Measurements from ENCODE around the gene SRPX. TPM values are rescaled to one million over a fixed set of nuclear protein-coding genes. Genes with fewer than 3 reads are reported as not detected.

SRPX gene
- total and polyA plus RNA-seq, 2 of the 13 experiments (the other 11 are each of a cell fraction or from before 2014, with no cell fraction given), result 0.30 TPM; not detected in 1

GRCh38 chrX:38206542-38206941 lies 14.1 kb downstream of the SRPX start:
- no peaks in the 10 kb centered on the region for H3K4me1 ChIP-seq (ENCODE audit: insufficient read depth, low read length)
- no TSS peak for BruUV-seq (replicated peaks)
- FAIRE-seq (no peak), DNase-seq (ENCODE audit: low spot score) (no peak), ATAC-seq (no peak)
- intact Hi-C loops (cut with micrococcal nuclease; ENCODE audit: unreplicated experiment), result no loop called here
- no peaks in the 10 kb centered on the region for H3K79me2 ChIP-seq (ENCODE audit: insufficient read depth, low read length)
- in situ Hi-C loops (cut with HindIII; ENCODE audit: extremely low pct_ligation_motif_present, low pct_unique_long_range_greater_than_20kb), result no loop called here
- no peaks in the 10 kb centered on the region for H3K9me3 ChIP-seq (ENCODE audit: low read length)
- ChIA-PET CTCF (ENCODE audit: low intra/inter-chr PET ratio, low total read pairs) (no interaction called here), POLR2A (no interaction called here)
- H3K27ac ChIP-seq (ENCODE audit: extremely low read length, insufficient read depth, low read length), result no peak overlapping the region
- TF ChIP-seq SALL2 (CRISPR knock-in tag; IDR thresholded peaks at IDR 0.05) (no peak), ZBTB46 (CRISPR knock-in tag; IDR thresholded peaks at IDR 0.05; ENCODE audit: borderline replicate concordance) (no peak), ZNF598 (CRISPR knock-in tag; IDR thresholded peaks at IDR 0.05; ENCODE audit: borderline replicate concordance) (no peak), FOXC1 (CRISPR knock-in tag; IDR thresholded peaks at IDR 0.05; ENCODE audit: borderline replicate concordance) (no peak), ZSCAN9 (CRISPR knock-in tag; IDR thresholded peaks at IDR 0.05; ENCODE audit: borderline replicate concordance) (no peak), ZSCAN29 (CRISPR knock-in tag; conservative IDR thresholded peaks at IDR 0.05) (no peak), ZNF136 (CRISPR knock-in tag; IDR thresholded peaks at IDR 0.05; ENCODE audit: low read depth) (no peak), ZNF292 (CRISPR knock-in tag; IDR thresholded peaks at IDR 0.05; ENCODE audit: borderline replicate concordance, low read depth) (no peak), ARID4A (CRISPR knock-in tag; IDR thresholded peaks at IDR 0.05; ENCODE audit: borderline replicate concordance) (no peak), ZNF839 (CRISPR knock-in tag; IDR thresholded peaks at IDR 0.05; ENCODE audit: borderline replicate concordance) (no peak), ZNF275 (CRISPR knock-in tag; IDR thresholded peaks at IDR 0.05; ENCODE audit: borderline replicate concordance) (no peak), TRAFD1 (CRISPR knock-in tag; IDR thresholded peaks at IDR 0.05; ENCODE audit: borderline replicate concordance) (no peak), CBFB (CRISPR knock-in tag; IDR thresholded peaks at IDR 0.05) (no peak), TBL1XR1 (IDR thresholded peaks at IDR 0.05; ENCODE audit: borderline replicate concordance, low read length, partially characterized antibody) (no peak), MED13 (CRISPR knock-in tag; IDR thresholded peaks at IDR 0.05) (no peak), KLF15 (CRISPR knock-in tag; IDR thresholded peaks at IDR 0.05; ENCODE audit: borderline replicate concordance) (no peak)
- 0% methylated on average over 1 of the region's 3 CpGs for WGBS (ENCODE audit: low lambda C conversion rate)
- H3K27me3 ChIP-seq (ENCODE audit: control insufficient read depth in 1 of 2, insufficient read depth in 2 of 2, low read length in 2 of 2), result no peaks in the 10 kb centered on the region
- no peak overlapping the region for H3K4me3 ChIP-seq (replicated peaks in 1 of 3; ENCODE audit: insufficient read depth in 1 of 3, low read depth in 2 of 3, low read length in 3 of 3)
- no peaks in the 10 kb centered on the region for H3K36me3 ChIP-seq (replicated peaks in 1 of 2; ENCODE audit: control insufficient read depth in 1 of 2, insufficient read depth in 2 of 2, low read length in 2 of 2)
- no peak overlapping the region for H3K4me2 ChIP-seq (ENCODE audit: low read depth, low read length)
- no peak overlapping the region for H2AFZ ChIP-seq (ENCODE audit: low read length)
- H3K9ac ChIP-seq (ENCODE audit: insufficient read depth, low read depth, low read length), result no peak overlapping the region
- H4K20me1 ChIP-seq (ENCODE audit: insufficient read depth, low read length), result no peaks in the 10 kb centered on the region
